Adrenal gland (tissue), 5 donors: ENCODE data around the gene TSFM.

ENCODE experiments used
- CTCF ChIP-seq, 6 experiments: fragments of 450-650 bp in 4 of 6; fragments of 200-600 bp in 2 of 6; sonication (generic) in 1 of 6; IDR thresholded peaks; 1 replicate in 5 of 6; 2 replicates in 1 of 6; pipeline versions ENCODE4 v1.5.1 to v1.8.0; 2016 to 2021; ENCODE audit warnings: antibody characterized with exemption in 6 of 6, mild to moderate bottlenecking in 2 of 6, moderate library complexity in 1 of 6
- POLR2A ChIP-seq, 2 donors: fragments of 450-650 bp; IDR thresholded peaks; one replicate each; pipeline ENCODE4 v1.6.1; 2017; ENCODE audit warnings: antibody characterized with exemption in 2 of 2, mild to moderate bottlenecking in 2 of 2, moderate library complexity in 1 of 2
- donor health status: DM: no; HTN: no; CAD: no.

DNA sequence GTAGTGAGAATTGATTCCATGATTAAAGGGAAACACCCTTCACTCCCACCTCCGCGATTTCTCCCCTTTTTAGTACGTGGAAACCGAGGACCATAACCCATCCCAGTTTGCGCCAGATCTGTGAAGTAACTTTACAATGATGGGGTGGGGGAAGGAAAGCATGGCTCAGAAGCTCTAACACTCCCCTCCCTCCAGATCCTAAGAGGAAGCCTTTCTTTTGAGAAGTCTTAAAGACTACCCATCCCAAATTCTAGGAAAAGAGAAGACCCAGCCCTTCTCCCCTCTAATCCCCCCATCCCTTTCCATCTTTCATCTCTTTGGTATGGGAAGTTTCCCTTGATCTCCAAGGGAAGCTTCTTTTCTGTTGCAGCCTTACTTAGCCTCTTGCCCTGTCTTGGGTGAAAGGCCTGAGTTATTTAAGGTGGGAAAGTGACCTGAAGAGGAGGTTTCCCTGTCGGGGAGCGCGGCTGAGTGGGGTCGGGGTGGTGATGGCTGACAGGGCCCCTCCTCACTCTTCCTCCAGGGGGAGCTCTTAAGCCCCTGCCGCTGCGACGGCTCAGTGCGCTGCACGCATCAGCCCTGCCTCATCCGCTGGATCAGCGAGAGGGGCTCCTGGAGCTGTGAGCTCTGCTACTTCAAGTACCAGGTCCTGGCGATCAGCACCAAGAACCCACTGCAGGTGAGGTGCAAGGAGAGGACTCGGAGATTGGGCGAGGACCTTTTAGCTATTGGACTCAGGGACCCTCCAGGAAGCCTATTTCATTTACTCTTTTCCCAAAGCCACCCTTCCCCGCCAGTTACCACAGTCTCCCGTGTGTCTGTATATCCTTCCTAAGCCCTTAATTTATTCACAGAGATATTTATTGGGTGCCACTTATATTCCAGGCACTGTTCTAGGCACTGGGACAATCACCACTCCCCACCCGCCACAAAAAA lies 25.9 kb upstream of the TSFM start:
- TF ChIP-seq CTCF (IDR thresholded peaks at IDR 0.05) (peak in 4 of 6 experiments; percentile 22 to 46 (median 39)), POLR2A (IDR thresholded peaks at IDR 0.05) (no peak)
